C4-2B (cell line): ENCODE data around the gene BOLA1.

ENCODE experiments used
- H3K27ac ChIP-seq: fragments of 450-650 bp; 2 replicates; pipeline ENCODE4 v1.5.1; 2017
- ZFX ChIP-seq: fragments of 450-650 bp; IDR thresholded peaks from 2 replicates; pipeline ENCODE4 v1.6.1; 2017
- TF ChIP-seq, protein P1 (sequence below): fragments of 450-650 bp; conservative IDR thresholded peaks from 2 replicates; pipeline ENCODE4 v1.5.1; 2017; ENCODE audit warnings: mild to moderate bottlenecking

Gene BOLA1

DNA sequence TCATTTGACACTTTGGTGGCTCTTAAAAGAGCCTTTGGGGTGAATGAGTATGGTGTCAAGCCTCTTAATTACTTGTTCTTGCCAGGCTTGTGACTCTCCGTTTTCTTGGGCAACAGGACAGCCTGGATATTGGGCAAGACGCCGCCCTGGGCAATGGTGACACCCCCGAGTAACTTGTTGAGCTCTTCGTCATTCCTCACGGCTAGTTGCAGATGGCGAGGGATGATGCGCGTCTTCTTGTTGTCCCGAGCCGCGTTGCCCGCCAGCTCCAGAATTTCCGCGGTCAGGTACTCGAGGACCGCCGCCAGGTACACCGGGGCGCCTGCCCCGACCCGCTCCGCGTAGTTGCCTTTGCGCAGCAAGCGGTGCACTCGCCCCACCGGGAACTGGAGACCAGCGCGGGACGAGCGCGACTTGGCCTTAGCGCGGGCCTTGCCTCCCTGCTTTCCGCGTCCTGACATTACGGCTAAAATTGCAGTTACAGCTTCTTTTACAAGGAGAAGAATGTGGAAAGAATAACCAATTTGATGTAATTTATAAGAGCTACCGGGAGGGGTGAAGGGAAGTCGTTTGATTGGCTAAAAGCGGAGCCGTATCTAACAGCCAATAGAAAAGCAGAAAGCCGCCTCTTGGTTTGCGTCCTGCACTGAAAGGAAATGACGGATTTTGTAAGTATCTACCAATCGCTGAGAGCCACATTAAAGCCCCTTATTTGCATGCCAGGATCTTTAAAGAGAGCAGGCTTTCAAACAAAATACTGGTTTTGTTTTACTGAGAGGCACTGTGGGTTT, 11.7 kb upstream of the BOLA1 start:
- H3K27ac ChIP-seq: peak overlapping the region; percentile 99
- no peak for TF ChIP-seq ZFX
- TF ChIP-seq, protein P1, sequence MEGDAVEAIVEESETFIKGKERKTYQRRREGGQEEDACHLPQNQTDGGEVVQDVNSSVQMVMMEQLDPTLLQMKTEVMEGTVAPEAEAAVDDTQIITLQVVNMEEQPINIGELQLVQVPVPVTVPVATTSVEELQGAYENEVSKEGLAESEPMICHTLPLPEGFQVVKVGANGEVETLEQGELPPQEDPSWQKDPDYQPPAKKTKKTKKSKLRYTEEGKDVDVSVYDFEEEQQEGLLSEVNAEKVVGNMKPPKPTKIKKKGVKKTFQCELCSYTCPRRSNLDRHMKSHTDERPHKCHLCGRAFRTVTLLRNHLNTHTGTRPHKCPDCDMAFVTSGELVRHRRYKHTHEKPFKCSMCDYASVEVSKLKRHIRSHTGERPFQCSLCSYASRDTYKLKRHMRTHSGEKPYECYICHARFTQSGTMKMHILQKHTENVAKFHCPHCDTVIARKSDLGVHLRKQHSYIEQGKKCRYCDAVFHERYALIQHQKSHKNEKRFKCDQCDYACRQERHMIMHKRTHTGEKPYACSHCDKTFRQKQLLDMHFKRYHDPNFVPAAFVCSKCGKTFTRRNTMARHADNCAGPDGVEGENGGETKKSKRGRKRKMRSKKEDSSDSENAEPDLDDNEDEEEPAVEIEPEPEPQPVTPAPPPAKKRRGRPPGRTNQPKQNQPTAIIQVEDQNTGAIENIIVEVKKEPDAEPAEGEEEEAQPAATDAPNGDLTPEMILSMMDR: no peak

DNA sequence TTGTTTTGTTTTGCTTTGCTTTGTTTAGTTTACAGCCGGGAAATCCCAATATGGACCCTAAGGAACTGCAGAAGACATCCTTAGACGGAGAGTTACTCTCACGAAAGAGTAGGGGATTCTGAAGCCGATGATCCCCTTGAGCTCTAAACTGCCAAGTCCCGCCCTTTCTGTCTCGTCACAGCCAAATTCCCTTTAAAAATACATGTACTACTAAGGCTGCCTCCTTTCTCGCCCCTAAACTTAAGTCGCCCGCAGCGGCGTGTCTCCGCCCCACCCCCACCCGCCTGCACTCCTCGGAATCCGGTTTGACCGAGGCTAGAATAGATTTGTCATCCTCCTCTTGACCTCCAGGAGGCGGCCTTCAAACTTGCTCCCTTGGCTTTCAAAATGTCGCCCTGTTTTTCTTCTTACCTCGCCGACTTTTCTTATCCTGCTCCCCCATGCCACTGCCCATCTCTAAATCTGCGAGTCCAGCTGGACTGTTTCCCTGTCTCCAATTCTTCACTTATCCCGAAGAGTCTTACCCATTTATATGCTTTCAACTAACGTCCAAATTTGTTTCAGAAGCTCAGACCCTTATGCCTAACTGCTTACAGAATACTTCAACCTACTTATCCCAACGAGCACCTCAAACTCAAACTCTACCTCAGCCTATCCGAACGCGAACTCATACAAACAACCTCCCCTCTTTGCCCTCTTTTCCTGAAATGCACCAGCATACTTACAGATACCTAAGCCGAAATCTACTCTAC, 10.9 kb upstream of the BOLA1 start:
- peak overlapping the region; percentile 99 for H3K27ac ChIP-seq
- TF ChIP-seq ZFX: no peak
- TF ChIP-seq, protein P1: peak; percentile 85

DNA sequence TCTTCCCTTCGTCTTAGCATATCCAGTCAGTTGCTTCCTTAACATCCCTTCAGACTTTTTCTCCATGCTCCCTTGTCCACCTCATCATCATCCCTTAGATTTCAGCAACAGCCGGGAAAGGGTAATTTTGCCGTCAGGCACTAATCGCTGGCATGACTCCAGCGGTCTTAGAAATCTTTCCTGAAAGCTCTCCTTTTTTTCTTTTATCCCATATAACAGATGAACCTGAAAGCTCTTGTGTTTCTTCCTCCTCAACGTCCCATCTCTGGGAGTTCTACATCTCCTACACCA, 10.4 kb upstream of the BOLA1 start:
- peak overlapping the region; percentile 99 for H3K27ac ChIP-seq
- TF ChIP-seq, protein P1: no peak
- no peak for TF ChIP-seq ZFX

DNA sequence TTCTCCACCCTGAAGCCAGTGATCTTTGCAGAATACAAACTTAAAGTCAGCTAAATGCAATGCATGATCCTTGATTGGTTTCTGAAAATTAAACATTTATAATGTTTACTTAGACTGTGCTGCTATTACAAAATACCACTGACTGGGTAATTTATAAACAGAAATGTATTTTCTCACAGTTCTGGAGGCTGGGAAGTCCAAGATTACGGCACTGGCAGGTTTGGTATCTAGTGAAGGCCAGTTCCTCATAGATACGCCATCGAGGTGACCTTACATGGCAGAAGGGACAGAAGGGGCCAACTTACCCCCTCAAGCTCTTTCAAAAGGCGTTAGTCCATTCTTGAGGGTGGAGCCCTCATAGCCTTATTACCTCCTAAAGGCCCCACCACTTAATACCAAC, 2.8 kb upstream of the BOLA1 start:
- TF ChIP-seq, protein P1: no peak
- TF ChIP-seq ZFX: no peak
- H3K27ac ChIP-seq: no peak overlapping the region

DNA sequence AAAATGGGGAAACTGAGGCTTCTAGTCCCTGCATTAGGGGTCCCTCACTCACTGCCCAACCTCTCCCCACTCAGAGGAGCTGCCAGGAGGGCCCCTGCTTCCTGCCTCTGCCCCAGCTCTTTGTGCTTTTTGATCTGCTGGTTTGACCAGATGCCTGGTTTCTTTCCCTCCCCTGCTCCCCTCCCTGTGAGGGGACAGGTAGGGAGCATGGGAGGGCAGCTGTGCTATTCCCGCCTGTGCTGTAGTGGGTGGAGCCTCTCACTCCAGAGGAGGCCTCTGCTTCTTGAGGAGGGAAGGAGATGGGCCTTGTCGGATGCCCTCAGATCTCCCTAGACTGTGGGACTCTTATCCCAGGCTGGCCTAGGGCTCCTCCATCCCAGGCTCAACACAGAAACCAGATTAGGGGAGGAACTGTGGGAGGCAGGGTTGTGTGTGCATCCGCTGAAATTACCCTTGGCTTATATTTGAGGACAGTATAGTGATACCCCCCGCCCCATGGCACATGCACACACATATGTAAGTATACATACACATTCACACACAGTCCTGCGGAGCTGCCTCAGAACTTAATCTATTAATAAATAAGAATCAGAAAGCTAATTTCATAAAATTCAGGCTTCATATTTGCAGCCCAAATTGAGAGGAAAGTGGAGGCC, 4.6 kb downstream of the BOLA1 start:
- TF ChIP-seq, protein P1: no peak
- TF ChIP-seq ZFX: no peak
- no peak overlapping the region for H3K27ac ChIP-seq

DNA sequence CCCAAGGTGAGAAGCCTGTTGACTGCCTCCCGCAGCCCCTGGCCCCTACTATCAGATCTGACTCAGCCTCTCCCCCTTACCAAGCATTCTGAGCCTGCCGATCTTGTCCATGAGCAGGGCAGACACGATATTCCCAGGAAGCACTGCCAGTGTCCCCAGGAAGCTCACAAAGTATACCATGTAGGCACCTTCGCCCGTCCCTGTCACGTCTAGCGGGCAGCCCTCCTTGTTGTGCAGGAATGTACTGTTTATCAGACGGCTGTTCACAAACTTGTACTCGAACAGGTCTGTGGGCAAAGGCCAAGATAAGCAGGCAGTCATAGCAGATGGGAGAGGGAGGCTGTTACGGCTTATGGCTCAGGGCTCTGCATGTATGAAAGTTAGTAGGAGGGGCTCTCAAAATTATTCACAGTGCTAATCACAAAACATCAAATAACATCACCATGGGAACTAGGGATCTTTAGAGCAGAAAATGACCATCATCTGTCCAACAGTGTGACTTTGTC, 7.3 kb downstream of the BOLA1 start:
- no peak overlapping the region for H3K27ac ChIP-seq
- TF ChIP-seq ZFX: no peak
- TF ChIP-seq, protein P1: no peak

DNA sequence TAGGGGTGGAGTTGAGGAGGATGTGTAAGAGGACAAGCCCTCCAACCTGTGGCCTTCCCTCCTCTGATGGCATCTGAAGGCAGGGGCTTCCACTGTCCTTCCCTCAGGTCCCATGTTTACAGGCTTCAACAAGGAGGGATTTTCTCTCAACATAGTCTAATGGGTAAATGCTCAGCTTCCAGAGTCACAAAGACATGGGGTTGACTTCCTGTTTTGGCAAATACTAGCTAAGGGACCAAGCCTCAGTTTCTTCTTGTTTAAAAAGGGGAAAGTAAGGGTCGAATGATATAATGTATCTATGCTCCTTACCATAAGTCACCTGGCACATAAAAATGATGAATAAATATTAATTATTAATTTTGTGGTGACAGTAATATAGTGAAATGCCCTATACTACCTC, 15.2 kb downstream of the BOLA1 start:
- H3K27ac ChIP-seq: no peak overlapping the region
- TF ChIP-seq, protein P1: no peak
- TF ChIP-seq ZFX: no peak
